HG03378 (cell line): ENCODE results near the gene ZBTB7C.

ENCODE experiments used
- ATAC-seq: cut with Tn5 transposase; IDR thresholded peaks from one replicate; pipeline ENCODE4 v1.9.1; 2021; ENCODE audit warnings: mild to moderate bottlenecking, moderate library complexity; ENCODE audit not compliant: unreplicated experiment

ZBTB7C gene

GRCh38 chr18:48326901-48327675, 82.1 kb downstream of the ZBTB7C start:
- no peak for ATAC-seq

GRCh38 chr18:48325115-48325665, 84.0 kb downstream of the ZBTB7C start:
- ATAC-seq, result no peak

- ATAC-seq, result no peak
Measured at GRCh38 chr18:48324651-48325050, 84.5 kb downstream of the ZBTB7C start.

- ATAC-seq, result no peak
Measured at GRCh38 chr18:48323151-48323550, 86.0 kb downstream of the ZBTB7C start.

GRCh38 chr18:48321536-48321935, 87.6 kb downstream of the ZBTB7C start:
- ATAC-seq, result no peak

- ATAC-seq, result no peak
Measured at GRCh38 chr18:48321121-48321520, 88.1 kb downstream of the ZBTB7C start.

- no peak for ATAC-seq
Measured at GRCh38 chr18:48320639-48320945, 88.6 kb downstream of the ZBTB7C start.

GRCh38 chr18:48319801-48320638, 89.2 kb downstream of the ZBTB7C start:
- ATAC-seq, result no peak

- ATAC-seq, result no peak
Measured at GRCh38 chr18:48318436-48318835, 90.7 kb downstream of the ZBTB7C start.

GRCh38 chr18:48317781-48318381, 91.3 kb downstream of the ZBTB7C start:
- ATAC-seq, result no peak

GRCh38 chr18:48316177-48316576, 93.0 kb downstream of the ZBTB7C start:
- ATAC-seq, result no peak

- ATAC-seq, result no peak
Measured at GRCh38 chr18:48314690-48315089, 94.5 kb downstream of the ZBTB7C start.

- no peak for ATAC-seq
Measured at GRCh38 chr18:48313792-48314191, 95.4 kb downstream of the ZBTB7C start.

GRCh38 chr18:48312066-48312465, 97.1 kb downstream of the ZBTB7C start:
- ATAC-seq, result no peak

- no peak for ATAC-seq
Measured at GRCh38 chr18:48310999-48311398, 98.2 kb downstream of the ZBTB7C start.

- no peak for ATAC-seq
Measured at GRCh38 chr18:48310353-48310752, 98.8 kb downstream of the ZBTB7C start.

GRCh38 chr18:48308755-48309575, 100.2 kb downstream of the ZBTB7C start:
- ATAC-seq, result no peak

GRCh38 chr18:48308027-48308635, 101.1 kb downstream of the ZBTB7C start:
- no peak for ATAC-seq

- ATAC-seq, result no peak
Measured at GRCh38 chr18:48306838-48307237, 102.3 kb downstream of the ZBTB7C start.
